GM21515 (cell line): ENCODE measurements around the gene PAK1.
A peak's percentile ranks its signal among the peaks of the same experiment; 100 is the strongest.
"Not testable (repeated sequence)": the region's sequence is repeated elsewhere in the genome, so short reads cannot be mapped to it uniquely, and the experiment has no call there.

Source experiments
- ATAC-seq: cut with Tn5 transposase; IDR thresholded peaks from one replicate; pipeline ENCODE4 v1.9.1; 2021; ENCODE audit not compliant: unreplicated experiment

Gene PAK1

GRCh38 chr11:77473801-77474683 lies at the start of gene PAK1:
TSS of gene PAK1 (minus strand) at chr11:77474094. CDS start at chr11:77392520, 81,574 bp downstream.
- ATAC-seq, result peak; percentile 60

- no peak for ATAC-seq
These were observed 48.3 kb upstream of the PAK1 start for GRCh38 chr11:77522215-77522614.

- ATAC-seq, result no peak
These were observed 46.0 kb upstream of the PAK1 start for GRCh38 chr11:77519847-77520246.

GRCh38 chr11:77518471-77518870 lies 44.6 kb upstream of the PAK1 start:
- ATAC-seq, result no peak

GRCh38 chr11:77517753-77518152 lies 43.9 kb upstream of the PAK1 start:
- ATAC-seq, result no peak

- no peak for ATAC-seq
These were observed 43.3 kb upstream of the PAK1 start for GRCh38 chr11:77517226-77517625.

- ATAC-seq, result no peak
These were observed 41.6 kb upstream of the PAK1 start for GRCh38 chr11:77515483-77515882.

GRCh38 chr11:77515063-77515462 lies 41.2 kb upstream of the PAK1 start:
- ATAC-seq, result no peak

GRCh38 chr11:77512092-77512491 lies 38.2 kb upstream of the PAK1 start:
- ATAC-seq, result no peak

GRCh38 chr11:77510851-77511250 lies 37.0 kb upstream of the PAK1 start:
- no peak for ATAC-seq

- ATAC-seq, result no peak
These were observed 36.2 kb upstream of the PAK1 start for GRCh38 chr11:77510095-77510494.

GRCh38 chr11:77508019-77508418 lies 34.1 kb upstream of the PAK1 start:
- no peak for ATAC-seq

- no peak for ATAC-seq
These were observed 33.0 kb upstream of the PAK1 start for GRCh38 chr11:77506857-77507256.

- ATAC-seq, result no peak
These were observed 32.1 kb upstream of the PAK1 start for GRCh38 chr11:77505956-77506355.

- ATAC-seq, result no peak
These were observed 29.1 kb upstream of the PAK1 start for GRCh38 chr11:77503006-77503405.

GRCh38 chr11:77502346-77502905 lies 28.5 kb upstream of the PAK1 start:
- ATAC-seq, result no peak

- ATAC-seq, result no peak
These were observed 27.9 kb upstream of the PAK1 start for GRCh38 chr11:77501758-77502157.

GRCh38 chr11:77497368-77497767 lies 23.5 kb upstream of the PAK1 start:
- no peak for ATAC-seq

GRCh38 chr11:77495526-77495925 lies 21.6 kb upstream of the PAK1 start:
- no peak for ATAC-seq

GRCh38 chr11:77490035-77490434 lies 16.1 kb upstream of the PAK1 start:
- ATAC-seq, result not testable (repeated sequence)

GRCh38 chr11:77487790-77488189 lies 13.9 kb upstream of the PAK1 start:
- ATAC-seq, result no peak

- no peak for ATAC-seq
These were observed 6.0 kb upstream of the PAK1 start for GRCh38 chr11:77479746-77480352.
